ENCODE data around the gene URB2.

- TF ChIP-seq, protein P1, sequence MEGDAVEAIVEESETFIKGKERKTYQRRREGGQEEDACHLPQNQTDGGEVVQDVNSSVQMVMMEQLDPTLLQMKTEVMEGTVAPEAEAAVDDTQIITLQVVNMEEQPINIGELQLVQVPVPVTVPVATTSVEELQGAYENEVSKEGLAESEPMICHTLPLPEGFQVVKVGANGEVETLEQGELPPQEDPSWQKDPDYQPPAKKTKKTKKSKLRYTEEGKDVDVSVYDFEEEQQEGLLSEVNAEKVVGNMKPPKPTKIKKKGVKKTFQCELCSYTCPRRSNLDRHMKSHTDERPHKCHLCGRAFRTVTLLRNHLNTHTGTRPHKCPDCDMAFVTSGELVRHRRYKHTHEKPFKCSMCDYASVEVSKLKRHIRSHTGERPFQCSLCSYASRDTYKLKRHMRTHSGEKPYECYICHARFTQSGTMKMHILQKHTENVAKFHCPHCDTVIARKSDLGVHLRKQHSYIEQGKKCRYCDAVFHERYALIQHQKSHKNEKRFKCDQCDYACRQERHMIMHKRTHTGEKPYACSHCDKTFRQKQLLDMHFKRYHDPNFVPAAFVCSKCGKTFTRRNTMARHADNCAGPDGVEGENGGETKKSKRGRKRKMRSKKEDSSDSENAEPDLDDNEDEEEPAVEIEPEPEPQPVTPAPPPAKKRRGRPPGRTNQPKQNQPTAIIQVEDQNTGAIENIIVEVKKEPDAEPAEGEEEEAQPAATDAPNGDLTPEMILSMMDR (IDR thresholded peaks at IDR 0.05; ENCODE audit: insufficient read depth, low read depth, low read length), result no peak
- no peak for TF ChIP-seq EZH2 (IDR thresholded peaks at IDR 0.05; ENCODE audit: insufficient read depth, low read length)
These were observed 40.0 kb downstream of the URB2 start for GRCh38 chr1:229665912-229666558.
